GM18499 (cell line): ENCODE results near the gene DEPDC1B.
"Not testable (repeated sequence)": the region's sequence is repeated elsewhere in the genome, so short reads cannot be mapped to it uniquely, and the experiment has no call there.

Experiments used
- ATAC-seq: cut with Tn5 transposase; IDR thresholded peaks from one replicate; pipeline ENCODE4 v1.9.1; 2021; ENCODE audit warnings: moderate number of reproducible peaks; ENCODE audit not compliant: insufficient read depth, unreplicated experiment

The DEPDC1B gene, protein sequence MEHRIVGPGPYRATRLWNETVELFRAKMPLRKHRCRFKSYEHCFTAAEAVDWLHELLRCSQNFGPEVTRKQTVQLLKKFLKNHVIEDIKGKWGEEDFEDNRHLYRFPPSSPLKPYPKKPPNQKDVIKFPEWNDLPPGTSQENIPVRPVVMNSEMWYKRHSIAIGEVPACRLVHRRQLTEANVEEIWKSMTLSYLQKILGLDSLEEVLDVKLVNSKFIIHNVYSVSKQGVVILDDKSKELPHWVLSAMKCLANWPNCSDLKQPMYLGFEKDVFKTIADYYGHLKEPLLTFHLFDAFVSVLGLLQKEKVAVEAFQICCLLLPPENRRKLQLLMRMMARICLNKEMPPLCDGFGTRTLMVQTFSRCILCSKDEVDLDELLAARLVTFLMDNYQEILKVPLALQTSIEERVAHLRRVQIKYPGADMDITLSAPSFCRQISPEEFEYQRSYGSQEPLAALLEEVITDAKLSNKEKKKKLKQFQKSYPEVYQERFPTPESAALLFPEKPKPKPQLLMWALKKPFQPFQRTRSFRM

DNA sequence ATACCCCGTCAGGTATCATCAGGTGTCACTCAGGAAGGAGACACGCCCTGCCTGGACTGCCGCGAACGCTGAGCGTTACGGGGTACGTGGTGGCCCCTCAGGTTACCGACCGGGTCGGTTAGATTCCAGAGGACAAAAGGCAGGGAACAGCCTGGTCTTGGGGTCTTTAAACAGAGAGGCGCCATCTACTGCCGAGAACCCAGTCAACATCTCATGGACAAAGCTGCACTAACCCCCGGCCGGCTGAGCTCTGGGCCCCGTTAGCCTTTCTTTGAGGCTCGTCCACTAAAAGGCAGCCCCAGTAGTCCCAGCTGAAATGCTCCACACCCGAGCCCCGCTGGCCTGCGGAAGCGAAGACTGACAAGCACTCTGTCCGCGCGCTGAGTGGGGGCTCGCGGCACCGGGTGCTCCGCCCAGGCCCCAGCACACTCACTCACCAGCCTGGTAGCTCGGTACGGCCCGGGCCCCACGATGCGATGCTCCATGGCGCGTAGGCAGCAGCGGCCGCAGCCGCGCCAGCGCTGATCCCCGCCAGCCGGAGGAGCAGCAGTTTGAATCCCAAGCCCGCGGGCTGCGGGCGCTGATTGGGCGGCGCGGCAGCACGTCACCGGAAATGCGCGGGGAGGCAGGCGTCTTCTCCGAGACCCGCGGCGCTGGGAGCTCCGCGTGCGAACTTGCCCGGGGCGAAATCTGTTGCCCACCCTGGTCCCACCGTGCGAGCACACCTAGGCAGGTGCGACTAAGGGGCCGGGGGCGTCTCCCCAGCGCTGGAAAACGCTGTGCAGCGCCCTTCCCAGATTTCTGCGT lies at the start of gene DEPDC1B:
Gene DEPDC1B, minus strand, starts transcription at position 558 of the 807 bp plus-strand sequence. Its CDS starts 73 bp downstream, at position 485.
- peak; percentile 73 for ATAC-seq

DNA sequence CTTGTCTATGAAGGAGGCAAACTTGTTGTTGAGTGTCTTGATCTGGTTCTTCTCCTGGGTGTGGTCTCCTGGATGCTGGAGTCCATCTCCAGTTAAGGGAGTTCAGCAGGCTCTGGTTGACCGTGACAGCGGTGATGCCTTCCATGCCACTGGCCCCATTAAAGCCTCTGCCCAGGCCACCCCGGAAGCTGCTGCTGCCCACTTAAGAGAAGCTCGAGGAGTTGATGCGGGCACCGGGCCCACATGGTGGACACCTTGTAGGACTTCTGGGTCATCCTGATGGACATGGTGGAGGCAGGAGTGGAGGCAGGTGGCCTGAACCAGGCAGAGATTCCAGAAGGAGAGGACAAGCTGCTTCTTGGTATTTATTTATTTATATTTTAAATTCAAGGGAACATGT lies 44.7 kb upstream of the DEPDC1B start:
- ATAC-seq: no peak

DNA sequence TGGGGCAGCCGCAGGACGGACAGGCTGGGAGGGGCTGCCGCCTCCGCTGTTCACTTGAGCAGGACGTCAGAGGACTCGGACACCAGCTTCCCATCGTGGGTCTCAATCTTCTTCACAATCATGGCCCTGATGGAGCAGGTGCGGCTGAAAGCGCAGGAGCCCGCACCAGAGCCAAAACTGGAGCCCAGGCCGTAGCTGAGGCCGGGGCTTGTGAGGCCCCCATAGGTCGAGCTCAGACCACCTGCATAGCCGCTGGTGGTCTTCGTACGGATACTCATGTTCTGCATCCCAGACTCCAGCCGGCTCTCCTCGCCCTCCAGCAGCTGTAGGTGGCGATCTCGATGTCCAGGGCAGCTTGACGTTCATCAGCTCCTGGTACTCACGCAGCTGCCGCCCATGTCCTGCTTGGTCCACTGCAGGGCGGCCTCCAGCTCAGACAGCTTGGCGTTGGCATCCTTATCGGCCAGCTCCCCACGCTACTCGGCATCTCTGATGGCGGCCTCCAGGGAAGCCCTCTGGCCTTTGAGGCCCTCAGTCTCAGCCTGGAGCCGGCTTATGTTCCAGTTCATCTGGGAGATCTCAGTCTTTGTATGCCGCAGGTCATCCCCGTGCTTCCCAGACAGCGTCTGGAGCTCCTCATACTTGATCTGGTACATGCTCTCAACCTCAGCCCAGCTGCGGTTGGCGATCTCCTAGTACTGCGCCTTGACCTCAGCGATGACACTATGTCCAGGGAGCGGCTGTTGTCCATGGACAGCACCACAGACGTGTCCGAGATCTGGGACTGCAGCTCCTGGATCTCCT lies 43.7 kb upstream of the DEPDC1B start:
- ATAC-seq: no peak

DNA sequence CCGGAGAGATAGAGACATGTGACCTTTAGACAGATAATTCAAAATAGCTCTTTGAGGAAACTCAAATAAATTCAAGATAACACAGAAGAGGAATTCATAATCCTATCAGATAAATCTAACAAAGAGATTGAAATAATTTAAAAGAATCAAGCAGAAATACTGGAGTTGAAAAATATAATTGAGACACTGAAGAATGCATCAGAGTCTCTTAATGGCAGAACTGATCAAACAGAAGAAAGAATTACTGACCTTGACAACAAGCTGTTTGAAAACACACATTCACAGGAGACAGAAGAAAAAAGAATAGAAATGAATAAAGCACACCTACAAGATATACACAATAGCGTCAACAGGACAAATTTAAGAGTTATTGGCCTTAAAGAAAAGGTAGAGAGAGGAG lies 40.4 kb upstream of the DEPDC1B start:
- no peak for ATAC-seq

DNA sequence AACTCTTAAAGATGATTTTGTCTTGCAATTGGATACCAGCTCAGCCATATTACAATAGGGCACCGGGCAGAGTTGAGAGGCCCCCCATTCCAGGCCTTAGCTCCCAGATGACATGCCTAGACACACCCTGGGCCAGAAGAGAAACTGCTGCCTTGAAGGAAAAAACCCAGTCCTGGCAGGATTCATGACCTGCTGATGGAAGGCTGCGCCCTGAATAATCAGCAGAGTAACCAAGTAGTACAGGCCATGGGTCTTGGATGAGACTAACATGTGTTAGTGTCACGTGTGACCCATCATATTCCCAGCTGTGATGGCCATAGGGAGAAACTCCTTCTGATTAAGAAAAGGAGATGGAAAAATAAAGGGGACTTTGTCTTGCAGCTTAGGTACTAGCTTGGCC lies 39.0 kb upstream of the DEPDC1B start:
- no peak for ATAC-seq

DNA sequence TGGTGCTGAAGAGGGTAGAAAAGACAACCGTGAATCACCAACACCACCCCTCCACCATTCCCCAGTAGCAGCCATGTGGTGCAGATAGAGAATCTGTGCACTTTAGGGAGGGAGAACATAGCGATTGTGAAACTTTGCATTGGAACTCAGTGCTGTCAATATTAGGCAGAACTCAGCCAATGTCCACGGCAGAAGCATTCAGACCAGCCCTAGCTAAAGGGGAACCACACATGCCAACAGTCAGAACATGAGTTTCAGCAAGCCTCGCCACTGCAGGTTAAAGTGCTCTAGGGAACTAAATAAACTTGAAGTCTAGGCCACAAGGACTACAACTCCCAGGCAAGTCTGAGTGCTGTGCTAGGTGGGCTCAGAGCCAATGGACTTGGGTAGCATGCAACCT lies 38.5 kb upstream of the DEPDC1B start:
- peak; percentile 63 for ATAC-seq

DNA sequence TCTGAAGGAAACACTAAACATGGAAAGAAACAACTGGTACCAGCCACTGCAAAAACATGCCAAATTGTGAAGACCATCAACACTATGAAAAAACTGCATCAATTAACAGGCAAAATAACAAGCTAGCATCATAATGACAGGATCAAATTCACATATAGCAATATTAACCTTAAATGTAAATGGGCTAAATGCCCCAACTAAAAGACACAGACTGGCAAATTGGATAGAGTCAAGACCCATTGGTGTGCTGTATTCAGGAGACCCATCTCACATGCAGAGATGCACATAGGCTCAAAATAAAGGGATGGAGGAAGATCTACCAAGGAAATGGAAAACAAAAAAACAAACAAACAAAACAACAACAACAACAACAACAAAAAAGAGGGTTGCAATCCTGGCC lies 30.9 kb upstream of the DEPDC1B start:
- not testable (repeated sequence) for ATAC-seq

DNA sequence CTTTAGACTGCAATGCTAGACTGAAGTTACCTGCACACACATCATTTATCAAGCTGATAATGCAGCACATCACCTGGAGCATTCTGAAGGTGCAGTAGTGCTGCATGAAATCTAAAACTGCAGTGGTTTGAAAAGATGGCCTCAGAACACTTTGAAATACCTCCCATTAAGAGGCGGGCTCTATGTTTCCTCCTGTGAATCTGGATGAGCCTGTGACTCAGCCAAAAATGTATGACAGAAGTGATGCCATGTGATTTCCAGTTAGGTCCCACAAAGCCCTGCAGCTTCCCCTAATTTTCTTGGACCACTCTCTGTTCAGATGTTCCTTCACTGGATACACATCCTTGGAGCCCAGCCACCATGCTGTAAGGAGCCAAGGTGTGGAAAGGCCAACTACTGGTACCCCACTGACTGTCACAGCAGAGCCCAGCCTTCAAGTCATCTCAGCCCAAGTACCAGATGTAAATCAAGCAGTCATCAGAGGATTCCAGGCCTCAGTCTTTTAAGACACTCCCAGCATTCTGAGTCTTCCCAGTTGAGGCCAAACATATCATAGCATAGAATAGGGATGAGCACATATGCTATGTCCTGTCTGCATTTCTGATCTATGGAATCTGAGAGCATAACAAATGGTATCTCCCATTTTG lies 27.2 kb upstream of the DEPDC1B start:
- no peak for ATAC-seq

DNA sequence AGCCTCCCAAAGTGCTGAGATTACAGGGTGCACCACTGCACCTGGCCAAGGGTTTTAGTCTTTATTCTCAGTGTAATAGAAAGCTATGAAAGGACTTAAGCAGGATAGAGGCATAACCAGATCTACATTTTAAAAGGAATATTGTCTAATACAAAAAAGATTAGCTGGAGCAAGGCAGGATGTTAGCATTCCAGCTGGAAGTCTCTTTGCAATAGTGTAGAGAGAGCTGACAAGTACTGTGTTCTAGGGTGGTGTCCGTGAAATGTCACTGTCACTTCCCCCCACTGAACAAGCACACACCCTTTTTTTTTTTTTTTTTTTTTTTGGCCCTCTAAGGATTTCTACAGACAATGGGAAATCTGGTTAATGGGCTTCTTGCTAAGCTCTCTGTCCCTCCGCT lies 24.2 kb upstream of the DEPDC1B start:
- ATAC-seq: no peak

DNA sequence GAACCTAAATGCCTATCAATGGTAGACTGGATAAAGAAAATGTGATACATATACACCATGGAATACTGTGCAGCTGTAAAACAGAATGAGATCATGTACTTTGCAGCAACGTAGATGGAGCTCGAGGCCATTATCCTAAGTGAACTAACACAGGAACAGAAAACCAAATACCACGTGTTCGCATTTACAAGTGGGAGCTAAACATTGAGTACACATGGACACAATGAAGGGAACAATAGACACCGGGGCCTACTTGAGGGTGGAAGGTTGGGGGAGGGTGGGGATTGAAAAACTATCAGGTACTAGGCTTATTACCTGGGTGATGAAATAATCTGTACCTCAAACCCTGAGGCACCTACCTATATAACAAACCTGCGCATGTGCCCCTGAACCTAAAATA lies 22.4 kb upstream of the DEPDC1B start:
- no peak for ATAC-seq

DNA sequence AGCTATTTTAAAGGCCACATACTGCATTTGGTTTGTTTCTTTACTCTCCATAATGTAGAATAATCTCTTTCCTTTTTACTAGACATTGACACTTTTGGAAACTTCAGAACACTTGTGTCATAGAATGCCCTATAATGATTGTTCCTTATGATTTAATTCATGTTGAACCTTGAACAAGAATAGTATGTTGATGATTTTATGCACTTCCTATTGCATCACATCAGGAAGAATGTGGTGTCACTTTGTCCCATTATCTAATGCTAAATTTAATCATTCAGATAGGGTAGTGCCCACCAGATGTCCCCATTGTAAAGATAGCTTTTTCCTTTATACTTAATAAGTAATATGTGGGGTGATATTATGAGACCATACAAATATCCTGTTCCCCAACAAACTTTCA lies 19.4 kb upstream of the DEPDC1B start:
- ATAC-seq: no peak

DNA sequence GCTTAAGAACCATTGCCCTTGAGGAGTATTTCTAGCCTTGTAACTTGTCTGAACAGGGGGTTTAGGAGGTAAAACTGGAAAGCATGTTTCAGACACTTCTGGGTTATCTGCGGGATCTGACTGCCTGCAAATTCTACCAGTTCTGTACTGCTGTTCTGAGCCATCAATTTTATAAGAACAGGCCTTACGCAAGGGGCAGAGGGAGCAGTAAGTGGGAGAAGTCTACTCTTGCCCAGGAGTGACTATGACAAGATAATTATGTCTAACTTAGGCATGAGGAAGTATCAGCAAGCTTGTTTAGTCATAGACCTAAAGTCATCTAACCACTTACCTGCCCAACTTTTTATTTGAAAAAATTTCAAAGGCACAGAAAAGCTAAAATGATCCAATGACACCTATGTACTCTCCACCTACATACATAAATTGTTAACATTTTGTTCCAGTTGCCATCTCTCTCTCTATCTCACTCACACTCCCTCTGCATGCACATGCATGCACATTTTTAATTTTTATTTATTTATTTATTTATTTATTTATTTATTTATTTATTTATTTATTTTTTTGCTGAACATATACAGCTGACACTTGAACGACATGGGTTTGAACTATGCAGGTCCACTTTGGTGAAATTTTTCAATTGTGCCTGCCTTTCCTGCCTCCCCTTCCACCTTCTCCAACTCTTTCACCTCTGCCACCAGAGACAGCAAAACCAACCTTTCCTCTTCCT lies 18.4 kb upstream of the DEPDC1B start:
- ATAC-seq: no peak

DNA sequence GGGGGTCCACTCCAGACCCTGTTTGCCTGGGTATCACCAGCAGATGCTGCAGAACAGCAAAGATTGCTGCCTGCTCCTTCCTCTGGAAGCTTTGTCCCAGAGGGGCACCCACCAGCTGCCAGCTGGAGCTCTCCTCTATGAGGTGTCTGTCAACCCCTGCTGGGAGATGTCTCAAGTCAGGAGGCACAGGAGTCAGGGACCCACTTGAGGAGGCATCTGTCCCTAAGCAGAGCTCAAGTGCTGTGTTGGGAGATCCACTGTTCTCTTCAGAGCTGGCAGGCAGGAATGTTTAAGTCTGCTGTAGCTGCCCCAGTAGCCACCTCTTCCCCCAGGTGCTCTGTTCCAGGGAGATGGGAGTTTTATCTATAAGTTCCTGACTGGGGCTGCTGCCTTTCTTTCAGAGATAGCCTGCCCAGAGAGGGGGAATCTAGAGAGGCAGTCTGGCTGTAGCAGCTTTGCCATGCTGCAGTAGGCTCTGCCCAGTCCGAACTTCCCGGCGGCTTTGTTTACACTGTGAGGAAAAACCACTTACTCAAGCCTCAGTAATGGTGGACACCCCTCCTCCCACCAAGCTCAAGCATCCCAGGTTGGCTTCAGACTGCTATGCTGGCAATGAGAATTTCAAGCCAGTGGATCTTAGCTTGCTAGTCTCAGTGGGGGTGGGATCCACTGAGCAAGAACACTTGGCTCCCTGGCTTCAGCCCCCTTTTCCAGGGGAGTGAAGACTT lies 15.4 kb upstream of the DEPDC1B start:
- not testable (repeated sequence) for ATAC-seq

DNA sequence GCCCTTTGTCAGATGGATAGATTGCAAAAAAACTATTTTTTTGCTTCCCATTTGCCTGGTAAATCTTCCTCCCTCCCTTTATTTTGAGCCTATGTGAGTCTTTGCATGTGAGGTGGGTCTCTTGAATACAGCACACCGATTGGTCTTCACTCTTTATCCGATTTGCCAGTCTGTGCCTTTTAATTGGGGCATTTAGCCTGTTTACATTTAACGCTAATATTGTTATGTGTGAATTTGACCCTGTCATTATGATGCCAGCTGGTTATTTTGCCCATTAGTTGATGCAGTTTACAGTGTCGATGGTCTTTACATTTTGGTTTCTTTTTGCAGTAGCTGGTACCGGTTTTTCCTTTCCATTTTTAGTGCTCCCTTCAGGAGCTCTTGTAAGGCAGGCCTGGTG lies 13.0 kb upstream of the DEPDC1B start:
- no peak for ATAC-seq

DNA sequence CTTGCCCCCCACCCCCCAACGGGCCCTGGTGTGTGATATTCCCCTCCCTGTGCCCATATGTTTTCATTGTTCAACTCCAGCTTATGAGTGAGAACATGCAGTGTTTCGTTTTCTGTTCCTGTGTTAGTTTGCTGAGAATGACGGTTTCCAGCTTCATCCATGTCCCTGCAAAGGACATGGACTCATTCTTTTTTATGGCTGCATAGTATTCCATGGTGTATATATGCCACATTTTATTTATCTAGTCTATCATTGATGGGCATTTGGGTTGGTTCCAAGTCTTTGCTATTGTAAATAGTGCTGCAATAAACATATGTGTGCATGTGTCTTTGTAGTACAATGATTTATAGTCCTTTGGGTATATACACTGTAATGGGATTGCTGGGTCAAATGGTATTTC lies 11.9 kb upstream of the DEPDC1B start:
- not testable (repeated sequence) for ATAC-seq

DNA sequence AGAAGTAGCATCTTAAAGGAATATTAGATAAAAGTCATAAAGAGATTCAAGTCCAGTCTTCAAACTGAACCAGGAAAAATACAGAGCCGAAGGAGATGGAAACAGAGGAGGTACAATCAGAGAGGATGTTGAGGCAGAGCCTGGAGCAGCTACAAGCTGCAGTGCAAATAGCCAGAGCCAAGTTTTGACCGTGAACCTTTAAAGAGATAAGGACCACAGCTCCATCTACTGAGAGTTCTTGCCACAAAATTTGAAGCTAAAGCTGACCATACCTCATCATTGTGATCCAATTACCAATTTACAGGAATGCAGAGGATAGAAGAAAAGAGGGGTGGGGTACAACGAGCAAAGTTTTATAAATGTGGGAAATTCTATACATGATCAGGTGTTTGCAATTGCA lies 10.4 kb upstream of the DEPDC1B start:
- ATAC-seq: no peak

DNA sequence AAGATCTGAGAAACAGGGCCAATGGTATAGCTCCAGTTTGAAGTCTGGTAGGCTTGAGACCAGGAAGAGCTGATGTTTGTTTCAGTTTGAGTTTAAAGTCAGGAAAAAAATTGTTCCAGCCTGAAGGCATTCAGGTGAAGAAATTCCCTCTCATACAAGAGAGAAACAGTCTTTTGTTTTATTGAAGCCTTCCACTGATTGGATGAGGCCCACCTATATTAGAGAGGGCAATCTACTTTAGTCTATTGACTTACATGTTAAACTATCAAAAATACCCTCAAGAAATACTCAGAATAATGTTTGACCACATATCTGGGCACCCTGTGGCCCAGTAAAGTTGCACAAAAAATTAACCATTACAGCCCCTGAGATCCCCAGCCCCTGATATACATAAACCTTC lies 5.2 kb upstream of the DEPDC1B start:
- ATAC-seq: no peak

DNA sequence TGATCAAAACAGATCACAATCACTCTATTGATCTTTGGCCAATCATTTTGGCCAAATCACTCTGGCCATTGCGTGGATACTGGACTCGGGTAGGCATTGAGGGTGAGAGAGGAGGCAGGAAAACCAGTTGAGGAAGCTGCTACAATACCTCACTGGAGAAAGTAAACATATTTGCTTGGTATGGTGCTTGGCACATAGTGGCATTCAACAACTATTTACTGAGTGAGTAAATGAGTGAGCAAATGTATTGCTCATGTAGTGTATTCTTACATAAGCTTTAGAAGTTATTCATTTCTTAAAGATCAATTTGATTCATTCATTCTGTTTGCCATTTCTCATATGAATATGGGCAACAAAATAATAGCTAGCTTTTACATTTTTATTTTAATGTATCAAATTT lies 4.0 kb upstream of the DEPDC1B start:
- no peak for ATAC-seq
